ENCODE results near the gene MPDZ.
A peak's percentile ranks its signal among the peaks of the same experiment; 100 is the strongest.

The MPDZ gene

DNA sequence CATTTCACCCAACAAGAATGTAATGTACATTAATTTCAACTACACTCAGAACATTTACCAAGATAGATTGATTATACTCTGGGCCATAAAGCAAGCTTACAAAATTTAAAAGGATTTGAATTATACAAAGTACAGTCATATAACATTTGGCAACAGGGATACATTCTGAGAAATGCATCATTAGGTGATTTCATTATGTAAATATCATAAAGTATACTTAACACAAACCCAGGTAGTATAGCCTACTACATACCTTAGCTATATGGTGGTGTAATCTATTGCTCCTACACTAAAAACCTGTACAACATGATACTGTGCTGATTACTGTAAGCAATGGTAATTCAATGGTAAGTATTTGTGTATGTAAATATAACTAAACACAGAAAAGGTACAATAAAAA lies 202.9 kb downstream of the MPDZ start:
- no peak overlapping the region for H4K8ac ChIP-seq (ENCODE audit: low read depth, low read length)
- no peak overlapping the region for H3K4me2 ChIP-seq (ENCODE audit: insufficient read depth, low read length, poor library complexity, severe bottlenecking)
- no peak overlapping the region for H3K18ac ChIP-seq (ENCODE audit: low read length)
- H3K79me1 ChIP-seq (ENCODE audit: low read depth, low read length), result no peaks in the 10 kb centered on the region
- no peak overlapping the region for H3K27ac ChIP-seq (replicated peaks; ENCODE audit: low read length)
- H3K36me3 ChIP-seq (replicated peaks in 1 of 2; ENCODE audit: control insufficient read depth in 2 of 2, insufficient read depth in 2 of 2, low read length in 2 of 2), result no peaks in the 10 kb centered on the region
- H4K91ac ChIP-seq (ENCODE audit: low read depth, low read length, poor library complexity), result no peak overlapping the region
- no peaks in the 10 kb centered on the region for H3K4me1 ChIP-seq (ENCODE audit: control insufficient read depth in 2 of 2, insufficient read depth in 1 of 2, low read depth in 1 of 2, low read length in 2 of 2)
- DNase-seq (ENCODE audit: low spot score), result no peak
- H3K4ac ChIP-seq (ENCODE audit: low read length), result no peak overlapping the region
- no peak overlapping the region for H3K4me3 ChIP-seq (ENCODE audit: low read length in 2 of 2)
- H2BK5ac ChIP-seq (ENCODE audit: low read length), result no peak overlapping the region
- H2BK12ac ChIP-seq (ENCODE audit: low read length), result no peak overlapping the region
- no peaks in the 10 kb centered on the region for H3K27me3 ChIP-seq (ENCODE audit: control insufficient read depth in 3 of 3, insufficient read depth in 3 of 3, low read depth in 1 of 3, low read length in 3 of 3)
- H2BK15ac ChIP-seq (ENCODE audit: low read length), result no peak overlapping the region
- H2BK120ac ChIP-seq (ENCODE audit: low read depth, low read length), result no peak overlapping the region
- no peaks in the 10 kb centered on the region for H3K9me3 ChIP-seq (replicated peaks in 1 of 2; ENCODE audit: control insufficient read depth in 2 of 2, insufficient read depth in 1 of 2, low read depth in 1 of 2, low read length in 2 of 2)
- no peak overlapping the region for H2AFZ ChIP-seq (ENCODE audit: low read length)
- no peak overlapping the region for H3K23ac ChIP-seq (ENCODE audit: low read depth, low read length, poor library complexity)
- no peak overlapping the region for H2AK5ac ChIP-seq (ENCODE audit: low read depth, low read length)
- no peak overlapping the region for H3K9ac ChIP-seq (ENCODE audit: low read depth, low read length, poor library complexity)
- no peak overlapping the region for H3K14ac ChIP-seq (ENCODE audit: low read length)

- H3K4me2 ChIP-seq (ENCODE audit: insufficient read depth, low read length, poor library complexity, severe bottlenecking), result no peak overlapping the region
- no peak overlapping the region for H2AK5ac ChIP-seq (ENCODE audit: low read depth, low read length)
- H3K9me3 ChIP-seq (replicated peaks in 1 of 2; ENCODE audit: control insufficient read depth in 2 of 2, insufficient read depth in 1 of 2, low read depth in 1 of 2, low read length in 2 of 2), result no peaks in the 10 kb centered on the region
- no peak overlapping the region for H2BK5ac ChIP-seq (ENCODE audit: low read length)
- no peaks in the 10 kb centered on the region for H3K27me3 ChIP-seq (ENCODE audit: control insufficient read depth in 3 of 3, insufficient read depth in 3 of 3, low read depth in 1 of 3, low read length in 3 of 3)
- H2BK15ac ChIP-seq (ENCODE audit: low read length), result no peak overlapping the region
- H3K18ac ChIP-seq (ENCODE audit: low read length), result no peak overlapping the region
- H3K27ac ChIP-seq (replicated peaks; ENCODE audit: low read length), result no peak overlapping the region
- H4K91ac ChIP-seq (ENCODE audit: low read depth, low read length, poor library complexity), result no peak overlapping the region
- H3K36me3 ChIP-seq (replicated peaks in 1 of 2; ENCODE audit: control insufficient read depth in 2 of 2, insufficient read depth in 2 of 2, low read length in 2 of 2), result no peaks in the 10 kb centered on the region
- no peak for DNase-seq (ENCODE audit: low spot score)
- no peaks in the 10 kb centered on the region for H3K79me1 ChIP-seq (ENCODE audit: low read depth, low read length)
- no peak overlapping the region for H3K4me3 ChIP-seq (ENCODE audit: low read length in 2 of 2)
- H4K8ac ChIP-seq (ENCODE audit: low read depth, low read length), result no peak overlapping the region
- no peak overlapping the region for H2BK120ac ChIP-seq (ENCODE audit: low read depth, low read length)
- H2BK12ac ChIP-seq (ENCODE audit: low read length), result no peak overlapping the region
- no peak overlapping the region for H3K23ac ChIP-seq (ENCODE audit: low read depth, low read length, poor library complexity)
- H3K14ac ChIP-seq (ENCODE audit: low read length), result no peak overlapping the region
- no peak overlapping the region for H3K4ac ChIP-seq (ENCODE audit: low read length)
- H2AFZ ChIP-seq (ENCODE audit: low read length), result no peak overlapping the region
- no peak overlapping the region for H3K9ac ChIP-seq (ENCODE audit: low read depth, low read length, poor library complexity)
- H3K4me1 ChIP-seq (ENCODE audit: control insufficient read depth in 2 of 2, insufficient read depth in 1 of 2, low read depth in 1 of 2, low read length in 2 of 2), result no peaks in the 10 kb centered on the region
Observed at GRCh38 chr9:13071921-13072320, 207.6 kb downstream of the MPDZ start.

GRCh38 chr9:13070612-13071595 lies 208.6 kb downstream of the MPDZ start:
- Histone ChIP-seq H3K4me3 (ENCODE audit: low read length in 2 of 2) (no peak overlapping the region), H3K18ac (ENCODE audit: low read length) (no peak overlapping the region), H3K4me1 (ENCODE audit: control insufficient read depth in 2 of 2, insufficient read depth in 1 of 2, low read depth in 1 of 2, low read length in 2 of 2) (no peaks in the 10 kb centered on the region), H2AFZ (ENCODE audit: low read length) (peak overlapping the region; percentile 65), H2BK120ac (ENCODE audit: low read depth, low read length) (no peak overlapping the region), H3K14ac (ENCODE audit: low read length) (no peak overlapping the region), H3K79me1 (ENCODE audit: low read depth, low read length) (no peaks in the 10 kb centered on the region), H4K91ac (ENCODE audit: low read depth, low read length, poor library complexity) (no peak overlapping the region), H3K9me3 (replicated peaks in 1 of 2; ENCODE audit: control insufficient read depth in 2 of 2, insufficient read depth in 1 of 2, low read depth in 1 of 2, low read length in 2 of 2) (peaks cover 0 to 2% of the 10 kb centered on the region in 2 donors), H3K4ac (ENCODE audit: low read length) (no peak overlapping the region), H2BK12ac (ENCODE audit: low read length) (no peak overlapping the region), H3K9ac (ENCODE audit: low read depth, low read length, poor library complexity) (no peak overlapping the region), H3K27me3 (ENCODE audit: control insufficient read depth in 3 of 3, insufficient read depth in 3 of 3, low read depth in 1 of 3, low read length in 3 of 3) (no peaks in the 10 kb centered on the region), H4K8ac (ENCODE audit: low read depth, low read length) (no peak overlapping the region), H2BK5ac (ENCODE audit: low read length) (no peak overlapping the region), H3K36me3 (replicated peaks in 1 of 2; ENCODE audit: control insufficient read depth in 2 of 2, insufficient read depth in 2 of 2, low read length in 2 of 2) (no peaks in the 10 kb centered on the region), H2BK15ac (ENCODE audit: low read length) (no peak overlapping the region), H3K4me2 (ENCODE audit: insufficient read depth, low read length, poor library complexity, severe bottlenecking) (no peak overlapping the region), H3K23ac (ENCODE audit: low read depth, low read length, poor library complexity) (no peak overlapping the region), H3K27ac (replicated peaks; ENCODE audit: low read length) (no peak overlapping the region), H2AK5ac (ENCODE audit: low read depth, low read length) (no peak overlapping the region)
- no peak for DNase-seq (ENCODE audit: low spot score)
- no CpG with 5 or more reads among the region's 12 CpGs for WGBS, 2 donors (ENCODE audit: extremely low coverage in 2 of 2, insufficient read length in 2 of 2, insufficient replicate concordance in 1 of 2)

- no peak overlapping the region for H3K4me2 ChIP-seq (ENCODE audit: insufficient read depth, low read length, poor library complexity, severe bottlenecking)
- peaks cover 0 to 2% of the 10 kb centered on the region in 2 donors for H3K9me3 ChIP-seq (replicated peaks in 1 of 2; ENCODE audit: control insufficient read depth in 2 of 2, insufficient read depth in 1 of 2, low read depth in 1 of 2, low read length in 2 of 2)
- no peak overlapping the region for H2BK12ac ChIP-seq (ENCODE audit: low read length)
- H3K14ac ChIP-seq (ENCODE audit: low read length), result no peak overlapping the region
- H2AK5ac ChIP-seq (ENCODE audit: low read depth, low read length), result no peak overlapping the region
- no peaks in the 10 kb centered on the region for H3K36me3 ChIP-seq (replicated peaks in 1 of 2; ENCODE audit: control insufficient read depth in 2 of 2, insufficient read depth in 2 of 2, low read length in 2 of 2)
- H4K91ac ChIP-seq (ENCODE audit: low read depth, low read length, poor library complexity), result no peak overlapping the region
- H3K23ac ChIP-seq (ENCODE audit: low read depth, low read length, poor library complexity), result no peak overlapping the region
- H3K9ac ChIP-seq (ENCODE audit: low read depth, low read length, poor library complexity), result no peak overlapping the region
- no peak overlapping the region for H3K4ac ChIP-seq (ENCODE audit: low read length)
- no CpG with 5 or more reads among the region's 3 CpGs for WGBS, 2 donors (ENCODE audit: extremely low coverage in 2 of 2, insufficient read length in 2 of 2, insufficient replicate concordance in 1 of 2)
- no peaks in the 10 kb centered on the region for H3K79me1 ChIP-seq (ENCODE audit: low read depth, low read length)
- no peak overlapping the region for H2BK5ac ChIP-seq (ENCODE audit: low read length)
- no peaks in the 10 kb centered on the region for H3K4me1 ChIP-seq (ENCODE audit: control insufficient read depth in 2 of 2, insufficient read depth in 1 of 2, low read depth in 1 of 2, low read length in 2 of 2)
- no peaks in the 10 kb centered on the region for H3K27me3 ChIP-seq (ENCODE audit: control insufficient read depth in 3 of 3, insufficient read depth in 3 of 3, low read depth in 1 of 3, low read length in 3 of 3)
- no peak overlapping the region for H2BK120ac ChIP-seq (ENCODE audit: low read depth, low read length)
- no peak overlapping the region for H2AFZ ChIP-seq (ENCODE audit: low read length)
- DNase-seq (ENCODE audit: low spot score), result no peak
- H4K8ac ChIP-seq (ENCODE audit: low read depth, low read length), result no peak overlapping the region
- no peak overlapping the region for H3K18ac ChIP-seq (ENCODE audit: low read length)
- no peak overlapping the region for H3K4me3 ChIP-seq (ENCODE audit: low read length in 2 of 2)
- no peak overlapping the region for H3K27ac ChIP-seq (replicated peaks; ENCODE audit: low read length)
- H2BK15ac ChIP-seq (ENCODE audit: low read length), result no peak overlapping the region
Observed at GRCh38 chr9:13069498-13069897, 210.0 kb downstream of the MPDZ start.

Measured in neuronal stem cell (in vitro differentiated cells).